Ectodermal cell (in vitro differentiated cells): ENCODE results near the gene ZNF81.
"Not testable (repeated sequence)": the region's sequence is repeated elsewhere in the genome, so short reads cannot be mapped to it uniquely, and the experiment has no call there.

Source experiments
- H3K27ac ChIP-seq: 2 replicates; pipeline ENCODE4 v1.7.0; 2013; ENCODE audit warnings: mild to moderate bottlenecking, low read depth, low read length; ENCODE audit not compliant: insufficient read depth, poor library complexity, severe bottlenecking
- H3K27me3 ChIP-seq: 2 replicates; pipeline ENCODE4 v1.7.0; 2013; ENCODE audit warnings: mild to moderate bottlenecking, low read length; ENCODE audit not compliant: insufficient read depth, control insufficient read depth, poor library complexity, severe bottlenecking
- H3K36me3 ChIP-seq: one replicate; pipeline ENCODE4 v1.7.0; 2013; ENCODE audit warnings: low read length; ENCODE audit not compliant: control insufficient read depth, insufficient read depth
- H3K4me1 ChIP-seq: one replicate; pipeline ENCODE4 v1.7.0; 2013; ENCODE audit warnings: low read length; ENCODE audit not compliant: control insufficient read depth, insufficient read depth
- H3K4me3 ChIP-seq: 2 replicates; pipeline ENCODE4 v1.7.0; 2013; ENCODE audit warnings: low read depth, low read length, control low read depth; ENCODE audit not compliant: insufficient read depth
- H3K9me3 ChIP-seq: 2 replicates; pipeline ENCODE4 v1.7.0; 2013; ENCODE audit warnings: mild to moderate bottlenecking, low read length, moderate library complexity; ENCODE audit not compliant: control insufficient read depth
- WGBS, 2 experiments: methylation state at CpG; one replicate each; pipeline ENCODE4 v1.1.7; 2013; ENCODE audit warnings: missing lambda C conversion rate in 2 of 2; 5-methylcytosine and 5-hydroxymethylcytosine counted together

ZNF81 gene

GRCh38 chrX:47918274-47918673, 81.6 kb downstream of the ZNF81 start:
- WGBS, 2 experiments: 89% methylated on average over 1 of the region's 1 CpG; no CpG with 5 or more reads in 1 of the 2 experiments
- no peaks in the 10 kb centered on the region for H3K9me3 ChIP-seq

GRCh38 chrX:47927212-47927611, 90.5 kb downstream of the ZNF81 start:
- Histone ChIP-seq H3K9me3 (no peaks in the 10 kb centered on the region), H3K36me3 (no peaks in the 10 kb centered on the region), H3K4me1 (no peaks in the 10 kb centered on the region), H3K27ac (no peak overlapping the region), H3K27me3 (no peaks in the 10 kb centered on the region), H3K4me3 (no peak overlapping the region)
- no CpG with 5 or more reads among the region's 2 CpGs for WGBS, 2 experiments

More at GRCh38 chrX:47918274-47918673, 81.6 kb downstream of the ZNF81 start:
- Histone ChIP-seq H3K27ac (no peak overlapping the region), H3K27me3 (no peaks in the 10 kb centered on the region), H3K4me1 (no peaks in the 10 kb centered on the region), H3K36me3 (no peaks in the 10 kb centered on the region), H3K4me3 (no peak overlapping the region)

- H3K9me3 ChIP-seq, H3K4me3 ChIP-seq, H3K27ac ChIP-seq, H3K27me3 ChIP-seq, H3K4me1 ChIP-seq, H3K36me3 ChIP-seq: not testable (repeated sequence)
- WGBS, 2 experiments: 94 to 100% methylated on average over 2 of the region's 3 CpGs
These were observed 95.3 kb downstream of the ZNF81 start for GRCh38 chrX:47931970-47932369.

GRCh38 chrX:47933946-47934345, 97.2 kb downstream of the ZNF81 start:
- Histone ChIP-seq H3K4me1 (no peaks in the 10 kb centered on the region), H3K4me3 (no peak overlapping the region)
- 91 to 100% methylated on average over 2 to 3 of the region's 5 CpGs for WGBS, 2 experiments

GRCh38 chrX:47936224-47936939, 99.7 kb downstream of the ZNF81 start:
- WGBS, 2 experiments: 46 to 55% methylated on average over 13 to 15 of the region's 15 CpGs
- no peak overlapping the region for H3K4me3 ChIP-seq

More at GRCh38 chrX:47933946-47934345, 97.2 kb downstream of the ZNF81 start:
- H3K27ac ChIP-seq: no peak overlapping the region
- H3K27me3 ChIP-seq: no peaks in the 10 kb centered on the region
- no peaks in the 10 kb centered on the region for H3K36me3 ChIP-seq
- no peaks in the 10 kb centered on the region for H3K9me3 ChIP-seq

GRCh38 chrX:47936940-47937317, 100.2 kb downstream of the ZNF81 start:
- H3K27me3 ChIP-seq: no peaks in the 10 kb centered on the region
- H3K9me3 ChIP-seq: no peaks in the 10 kb centered on the region
- no peaks in the 10 kb centered on the region for H3K4me1 ChIP-seq
- no peak overlapping the region for H3K4me3 ChIP-seq
- H3K27ac ChIP-seq: no peak overlapping the region
- 75 to 90% methylated on average over 1 to 2 of the region's 3 CpGs for WGBS, 2 experiments
- H3K36me3 ChIP-seq: no peaks in the 10 kb centered on the region

More at GRCh38 chrX:47936224-47936939, 99.7 kb downstream of the ZNF81 start:
- Histone ChIP-seq H3K9me3 (no peaks in the 10 kb centered on the region), H3K4me1 (no peaks in the 10 kb centered on the region), H3K27ac (no peak overlapping the region), H3K36me3 (no peaks in the 10 kb centered on the region), H3K27me3 (no peaks in the 10 kb centered on the region)

GRCh38 chrX:47940448-47940847, 103.7 kb downstream of the ZNF81 start:
- no peaks in the 10 kb centered on the region for H3K9me3 ChIP-seq
- no peak overlapping the region for H3K27ac ChIP-seq
- no peak overlapping the region for H3K4me3 ChIP-seq
- no peaks in the 10 kb centered on the region for H3K4me1 ChIP-seq
- H3K27me3 ChIP-seq: no peaks in the 10 kb centered on the region
- H3K36me3 ChIP-seq: no peaks in the 10 kb centered on the region
- WGBS, 2 experiments: 83 to 100% methylated on average over 1 to 3 of the region's 4 CpGs

- H3K4me1 ChIP-seq: no peaks in the 10 kb centered on the region
- H3K27me3 ChIP-seq: no peaks in the 10 kb centered on the region
- H3K4me3 ChIP-seq: no peak overlapping the region
- H3K36me3 ChIP-seq: no peaks in the 10 kb centered on the region
- H3K9me3 ChIP-seq: no peaks in the 10 kb centered on the region
- 94 to 100% methylated on average over 1 to 3 of the region's 4 CpGs for WGBS, 2 experiments
- H3K27ac ChIP-seq: no peak overlapping the region
These were observed 104.7 kb downstream of the ZNF81 start for GRCh38 chrX:47941423-47941822.

GRCh38 chrX:47955295-47955694, 118.6 kb downstream of the ZNF81 start:
- H3K27me3 ChIP-seq, H3K27ac ChIP-seq, H3K4me1 ChIP-seq, H3K9me3 ChIP-seq, H3K36me3 ChIP-seq, H3K4me3 ChIP-seq: not testable (repeated sequence)
- 96% methylated on average over 6 to 7 of the region's 7 CpGs for WGBS, 2 experiments

- Histone ChIP-seq H3K4me3 (no peak overlapping the region), H3K27me3 (no peaks in the 10 kb centered on the region), H3K27ac (no peak overlapping the region), H3K9me3 (no peaks in the 10 kb centered on the region), H3K36me3 (no peaks in the 10 kb centered on the region), H3K4me1 (no peaks in the 10 kb centered on the region)
- WGBS, 2 experiments: 94 to 95% methylated on average over 13 of the region's 13 CpGs
These were observed 119.3 kb downstream of the ZNF81 start for GRCh38 chrX:47956016-47956415.
